Sigmoid colon (tissue), 4 donors: ENCODE measurements around the gene RUNX2.

Source experiments
- POLR2A ChIP-seq, 2 donors: fragments of 450-650 bp; IDR thresholded peaks; one replicate each; pipeline ENCODE4 v1.6.1; 2016; ENCODE audit warnings: antibody characterized with exemption in 2 of 2, mild to moderate bottlenecking in 2 of 2, moderate library complexity in 2 of 2
- POLR2AphosphoS5 ChIP-seq, 4 donors: sonication (generic); formaldehyde crosslinking; IDR thresholded peaks; one replicate each; pipeline ENCODE4 v1.6.1; 2017; ENCODE audit warnings: antibody characterized with exemption in 4 of 4
- TF ChIP-seq, protein P1 (sequence below), 4 experiments: fragments of 450-650 bp in 3 of 4; fragments of 200-600 bp in 1 of 4; IDR thresholded peaks; one replicate each; pipeline ENCODE4 v1.5.1; 2016 to 2019; ENCODE audit warnings: antibody characterized with exemption in 4 of 4, mild to moderate bottlenecking in 3 of 4, moderate library complexity in 2 of 4

DNA sequence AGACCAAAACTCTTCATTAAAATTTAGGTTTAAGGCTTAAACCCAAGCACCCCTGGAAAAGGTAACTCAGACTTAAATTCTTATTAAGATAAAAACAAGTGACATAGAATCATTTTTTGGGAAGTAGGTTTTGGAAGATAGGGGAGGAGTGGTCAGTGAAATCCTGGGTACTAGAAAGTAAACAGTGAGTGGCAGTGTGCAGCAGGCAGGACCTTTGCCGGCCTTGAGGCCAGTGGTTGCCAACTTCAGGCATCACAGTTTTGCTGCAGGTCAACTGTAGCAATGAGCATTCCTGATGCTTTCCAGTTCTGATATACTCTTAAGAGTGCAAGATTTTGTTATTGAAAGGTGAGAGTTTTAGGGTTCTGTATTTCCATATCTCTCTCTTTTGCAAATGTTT lies 118.9 kb downstream of the RUNX2 start:
- TF ChIP-seq, protein P1, sequence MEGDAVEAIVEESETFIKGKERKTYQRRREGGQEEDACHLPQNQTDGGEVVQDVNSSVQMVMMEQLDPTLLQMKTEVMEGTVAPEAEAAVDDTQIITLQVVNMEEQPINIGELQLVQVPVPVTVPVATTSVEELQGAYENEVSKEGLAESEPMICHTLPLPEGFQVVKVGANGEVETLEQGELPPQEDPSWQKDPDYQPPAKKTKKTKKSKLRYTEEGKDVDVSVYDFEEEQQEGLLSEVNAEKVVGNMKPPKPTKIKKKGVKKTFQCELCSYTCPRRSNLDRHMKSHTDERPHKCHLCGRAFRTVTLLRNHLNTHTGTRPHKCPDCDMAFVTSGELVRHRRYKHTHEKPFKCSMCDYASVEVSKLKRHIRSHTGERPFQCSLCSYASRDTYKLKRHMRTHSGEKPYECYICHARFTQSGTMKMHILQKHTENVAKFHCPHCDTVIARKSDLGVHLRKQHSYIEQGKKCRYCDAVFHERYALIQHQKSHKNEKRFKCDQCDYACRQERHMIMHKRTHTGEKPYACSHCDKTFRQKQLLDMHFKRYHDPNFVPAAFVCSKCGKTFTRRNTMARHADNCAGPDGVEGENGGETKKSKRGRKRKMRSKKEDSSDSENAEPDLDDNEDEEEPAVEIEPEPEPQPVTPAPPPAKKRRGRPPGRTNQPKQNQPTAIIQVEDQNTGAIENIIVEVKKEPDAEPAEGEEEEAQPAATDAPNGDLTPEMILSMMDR (IDR thresholded peaks at IDR 0.05) = no peak
- TF ChIP-seq POLR2AphosphoS5 (IDR thresholded peaks at IDR 0.05) (no peak), POLR2A (IDR thresholded peaks at IDR 0.05) (no peak)
